HG03432 (cell line): Measurements from ENCODE around the gene NSMCE1.
A peak's percentile ranks its signal among the peaks of the same experiment; 100 is the strongest.
"Not testable (repeated sequence)": the region's sequence is repeated elsewhere in the genome, so short reads cannot be mapped to it uniquely, and the experiment has no call there.

ENCODE experiments used
- ATAC-seq: cut with Tn5 transposase; IDR thresholded peaks from one replicate; pipeline ENCODE4 v1.9.1; 2021; ENCODE audit warnings: mild to moderate bottlenecking, moderate library complexity; ENCODE audit not compliant: unreplicated experiment

The NSMCE1 gene

GRCh38 chr16:27272697-27273096 lies 4.1 kb upstream of the NSMCE1 start:
- not testable (repeated sequence) for ATAC-seq

GRCh38 chr16:27272076-27272475 lies 3.5 kb upstream of the NSMCE1 start:
- no peak for ATAC-seq

GRCh38 chr16:27270349-27270748 lies 1.8 kb upstream of the NSMCE1 start:
- ATAC-seq = no peak

GRCh38 chr16:27269300-27270150 lies 953 bp upstream of the NSMCE1 start:
- no peak for ATAC-seq

GRCh38 chr16:27267037-27267677 lies 1.4 kb downstream of the NSMCE1 start:
- no peak for ATAC-seq

- ATAC-seq = no peak
Observed at GRCh38 chr16:27265982-27266381, 2.6 kb downstream of the NSMCE1 start.

- ATAC-seq = no peak
Observed at GRCh38 chr16:27264151-27264550, 4.4 kb downstream of the NSMCE1 start.

- not testable (repeated sequence) for ATAC-seq
Observed at GRCh38 chr16:27262904-27263423, 5.6 kb downstream of the NSMCE1 start.

- no peak for ATAC-seq
Observed at GRCh38 chr16:27259710-27260109, 8.9 kb downstream of the NSMCE1 start.

GRCh38 chr16:27258241-27258734 lies 10.3 kb downstream of the NSMCE1 start:
- ATAC-seq = no peak

GRCh38 chr16:27257271-27257670 lies 11.3 kb downstream of the NSMCE1 start:
- ATAC-seq = no peak

GRCh38 chr16:27256861-27257260 lies 11.7 kb downstream of the NSMCE1 start:
- ATAC-seq = no peak

GRCh38 chr16:27254262-27254811 lies 14.2 kb downstream of the NSMCE1 start:
- peak; percentile 82 for ATAC-seq

GRCh38 chr16:27253526-27253930 lies 15.0 kb downstream of the NSMCE1 start:
- ATAC-seq = no peak

GRCh38 chr16:27252206-27252585 lies 16.4 kb downstream of the NSMCE1 start:
- no peak for ATAC-seq

GRCh38 chr16:27251541-27252205 lies 16.9 kb downstream of the NSMCE1 start:
- no peak for ATAC-seq

GRCh38 chr16:27248886-27249285 lies 19.7 kb downstream of the NSMCE1 start:
- not testable (repeated sequence) for ATAC-seq

- no peak for ATAC-seq
Observed at GRCh38 chr16:27248036-27248435, 20.5 kb downstream of the NSMCE1 start.

- ATAC-seq = not testable (repeated sequence)
Observed at GRCh38 chr16:27247076-27247475, 21.5 kb downstream of the NSMCE1 start.

- ATAC-seq = no peak
Observed at GRCh38 chr16:27246439-27246838, 22.1 kb downstream of the NSMCE1 start.
